Motor neuron (in vitro differentiated cells): ENCODE results near the gene SLC16A3. TPM values are rescaled to one million over a fixed set of nuclear protein-coding genes. Genes with fewer than 3 reads are reported as not detected.

ENCODE experiments used
- total RNA-seq, 8 experiments: library from RNA; unstranded; fragments of 300-600 nt; gene quantifications; 2 replicates each; pipeline versions ENCODE4 v1.2.3 to v1.2.4, GENCODE V29; 2022

Gene SLC16A3
- total RNA-seq, 8 experiments from 2014 or later = 7.6 to 117 (median 16.2) TPM

Other genes starting within 250 kb of the SLC16A3 start
- gene CENPX, start 206.2 kb upstream of the SLC16A3 start, total RNA-seq = 100 to 1,000 TPM in 1 of 8 experiments, 10 to 100 TPM in 7; 40.6 to 116 (median 53.3) TPM
- gene LRRC45, start 205.7 kb upstream of the SLC16A3 start, total RNA-seq = 10 to 100 TPM in 5 of 8 experiments, 1 to 10 TPM in 3; 2.8 to 18.1 (median 10.7) TPM
- 10 to 100 TPM in 6 of 8 experiments, 1 to 10 TPM in 2; 1.8 to 92.9 (median 52.3) TPM for gene RAC3, start 197.4 kb upstream of the SLC16A3 start, total RNA-seq
- 10 to 100 TPM; 55.7 to 94.5 (median 80.7) TPM for gene DCXR, start 191.3 kb upstream of the SLC16A3 start, total RNA-seq
- gene RFNG, start 177.2 kb upstream of the SLC16A3 start, total RNA-seq = 10 to 100 TPM; 19.3 to 38.6 (median 28.5) TPM
- gene GPS1, start 177.1 kb upstream of the SLC16A3 start, total RNA-seq = 10 to 100 TPM; 54.6 to 97.9 (median 78.2) TPM
- 10 to 100 TPM; 32.3 to 91.1 (median 47.2) TPM for gene DUS1L, start 163.2 kb upstream of the SLC16A3 start, total RNA-seq
- gene FASN, start 130.8 kb upstream of the SLC16A3 start, total RNA-seq = 100 to 1,000 TPM in 4 of 8 experiments, 10 to 100 TPM in 4; 32.4 to 333 (median 89.0) TPM
- gene CCDC57, start 16.2 kb upstream of the SLC16A3 start, total RNA-seq = 10 to 100 TPM; 13.6 to 68.8 (median 26.1) TPM
- 100 to 1,000 TPM in 2 of 8 experiments, 10 to 100 TPM in 6; 24.1 to 109 (median 43.9) TPM for gene CSNK1D, start 44.7 kb downstream of the SLC16A3 start, total RNA-seq
- gene CD7, start 88.6 kb downstream of the SLC16A3 start, total RNA-seq = 1 to 10 TPM in 4 of 8 experiments, under 1 TPM in 3, not detected in 1; 0.33 to 3.8 (median 2.0) TPM
- gene SECTM1, start 104.7 kb downstream of the SLC16A3 start, total RNA-seq = 10 to 100 TPM in 2 of 8 experiments, 1 to 10 TPM in 1, under 1 TPM in 4, not detected in 1; 0.22 to 22.4 (median 0.57) TPM
- gene TEX19, start 130.2 kb downstream of the SLC16A3 start, total RNA-seq = under 1 TPM in 5 of 8 experiments, not detected in 3; 0.14 to 0.63 (median 0.25) TPM
- under 1 TPM in 3 of 8 experiments, not detected in 5; 0.11 to 0.43 (median 0.13) TPM for gene UTS2R, start 142.7 kb downstream of the SLC16A3 start, total RNA-seq
- gene HEXD, start 189.3 kb downstream of the SLC16A3 start, total RNA-seq = 10 to 100 TPM; 10.3 to 33.4 (median 15.3) TPM
- gene OGFOD3, start 189.5 kb downstream of the SLC16A3 start, total RNA-seq = 10 to 100 TPM in 7 of 8 experiments, 1 to 10 TPM in 1; 8.1 to 24.5 (median 20.2) TPM
- 10 to 100 TPM; 32.0 to 68.0 (median 52.0) TPM for gene CYBC1, start 221.7 kb downstream of the SLC16A3 start, total RNA-seq
- 100 to 1,000 TPM in 3 of 8 experiments, 10 to 100 TPM in 5; 41.4 to 128 (median 70.6) TPM for gene NARF, start 229.7 kb downstream of the SLC16A3 start, total RNA-seq